GM18505 (cell line): Measurements from ENCODE around the gene RAB30.

Source experiments
- ATAC-seq: cut with Tn5 transposase; IDR thresholded peaks from one replicate; pipeline ENCODE4 v1.9.1; 2021; ENCODE audit not compliant: unreplicated experiment
- POLR2A ChIP-seq: IDR thresholded peaks from 4 replicates; pipeline ENCODE4 v1.6.1; 2011; ENCODE audit warnings: borderline replicate concordance; ENCODE audit not compliant: insufficient read depth, insufficient read length; ENCODE audit errors: extremely low read depth

Gene RAB30

DNA sequence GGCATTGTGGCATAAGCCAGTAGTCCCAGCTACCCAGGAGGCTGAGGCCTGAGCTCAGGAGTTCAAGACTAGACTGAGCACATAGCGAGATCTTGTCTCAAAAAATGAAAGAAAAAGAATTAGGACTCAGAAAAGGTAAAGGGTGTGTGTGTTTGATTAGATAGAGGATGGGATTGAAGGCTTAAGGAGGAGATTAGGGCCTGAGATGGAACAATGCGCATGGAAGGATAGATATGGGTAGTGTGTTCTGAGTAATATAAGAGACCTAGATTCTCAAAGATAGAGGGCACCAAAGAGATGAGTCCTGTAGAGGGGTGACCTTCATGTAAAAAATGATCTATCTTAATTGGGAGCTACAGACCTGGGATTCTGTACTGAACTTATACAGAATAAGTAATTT lies 17.3 kb upstream of the RAB30 start:
- TF ChIP-seq POLR2A = no peak
- ATAC-seq = no peak

DNA sequence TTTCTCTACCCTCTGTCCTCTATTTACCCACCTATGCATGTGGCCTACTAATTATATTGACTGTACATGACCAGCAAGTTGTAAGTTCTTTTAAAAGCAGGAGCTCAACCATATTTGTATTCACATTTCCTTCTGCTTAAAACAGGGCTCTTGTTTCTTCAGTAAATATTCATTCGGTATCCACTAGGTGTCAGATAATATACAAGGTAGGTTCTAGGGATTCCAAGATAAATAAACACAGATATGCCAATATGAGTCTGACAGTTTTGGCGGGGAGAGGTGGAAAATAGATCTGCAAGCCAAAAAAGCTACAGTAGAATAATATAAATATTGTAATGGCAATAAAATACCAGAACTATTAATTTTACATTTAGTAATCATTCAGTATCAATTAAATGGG lies 15.3 kb upstream of the RAB30 start:
- no peak for ATAC-seq

DNA sequence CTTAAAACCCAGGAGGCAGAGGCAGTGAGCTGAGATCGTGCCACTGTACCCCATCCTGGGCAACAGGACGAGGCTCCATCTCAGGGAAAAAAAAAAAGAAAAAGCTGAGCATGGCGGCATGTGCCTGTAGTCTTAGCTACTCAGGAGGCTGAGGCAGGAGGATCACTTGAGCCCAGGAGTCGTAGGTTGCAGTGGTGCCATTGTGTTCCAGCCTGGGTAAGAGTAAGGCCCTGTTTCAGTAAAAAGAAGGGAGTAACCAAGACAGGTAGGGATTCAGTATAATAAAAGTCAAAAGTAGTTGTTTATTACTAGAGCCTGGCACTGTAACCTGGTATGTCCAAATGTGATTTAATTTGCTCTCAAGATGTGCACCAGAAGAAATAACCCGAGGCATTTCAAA lies 8.1 kb upstream of the RAB30 start:
- TF ChIP-seq POLR2A = no peak
- no peak for ATAC-seq

More for the DNA sequence above, 15.3 kb upstream of the RAB30 start:
- TF ChIP-seq POLR2A = no peak

DNA sequence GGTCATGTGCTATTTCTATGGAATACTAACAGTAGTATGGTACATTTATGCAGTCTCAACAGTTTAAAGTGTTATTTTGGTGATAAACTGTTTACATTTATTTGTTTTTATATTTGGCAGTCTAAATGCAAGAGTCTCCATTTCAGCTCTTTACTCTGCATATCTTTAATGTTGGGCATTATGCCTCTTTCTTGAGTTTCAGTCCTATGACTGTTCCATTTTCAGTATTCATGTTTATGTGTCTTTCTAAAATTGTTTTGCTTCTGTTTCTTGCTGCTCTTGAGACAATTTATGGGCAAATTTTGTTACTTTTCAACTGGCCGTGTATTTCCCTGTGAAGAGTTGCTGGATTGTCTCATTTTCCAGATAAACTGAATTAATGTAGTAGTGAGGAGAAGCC lies 6.6 kb upstream of the RAB30 start:
- no peak for ATAC-seq
- TF ChIP-seq POLR2A = no peak

DNA sequence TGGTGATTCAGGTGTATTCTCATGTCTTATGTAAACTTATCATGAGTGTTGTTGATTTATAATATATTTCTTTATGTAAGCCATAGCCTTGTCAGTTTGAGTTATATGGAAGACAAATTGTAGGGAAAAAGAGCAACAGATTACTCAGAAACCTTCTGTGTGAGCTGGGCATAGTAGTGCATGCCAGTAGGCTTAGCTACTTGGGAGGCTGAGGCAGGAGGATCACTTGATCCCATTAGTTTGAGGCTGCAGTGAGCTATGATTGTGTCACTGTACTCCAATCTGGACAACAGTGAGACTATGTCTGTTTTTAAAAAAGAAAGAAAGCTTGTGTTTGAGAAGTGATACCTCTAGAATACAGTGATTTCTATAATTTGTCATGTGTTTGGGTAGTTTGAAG lies 2.2 kb upstream of the RAB30 start:
- ATAC-seq = no peak
- no peak for TF ChIP-seq POLR2A

DNA sequence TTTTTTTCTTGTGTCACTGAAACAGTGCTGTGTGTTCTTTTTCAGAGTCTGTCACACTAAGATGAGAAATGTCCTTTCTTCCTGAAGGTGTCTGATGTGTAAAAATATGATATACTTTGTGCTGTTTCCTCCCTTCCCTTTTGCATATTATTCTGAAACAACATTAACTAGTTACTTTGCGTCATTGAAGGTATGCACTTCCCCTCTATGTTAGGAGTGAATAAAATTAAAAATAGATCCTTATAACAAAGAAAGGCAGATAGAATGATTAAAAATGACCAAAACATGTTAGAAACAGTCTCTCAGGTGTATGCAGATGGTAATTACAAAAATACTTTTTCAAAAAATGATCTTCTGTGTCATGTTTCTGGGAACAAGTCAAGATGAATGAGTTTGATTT lies 1.6 kb upstream of the RAB30 start:
- no peak for ATAC-seq

DNA sequence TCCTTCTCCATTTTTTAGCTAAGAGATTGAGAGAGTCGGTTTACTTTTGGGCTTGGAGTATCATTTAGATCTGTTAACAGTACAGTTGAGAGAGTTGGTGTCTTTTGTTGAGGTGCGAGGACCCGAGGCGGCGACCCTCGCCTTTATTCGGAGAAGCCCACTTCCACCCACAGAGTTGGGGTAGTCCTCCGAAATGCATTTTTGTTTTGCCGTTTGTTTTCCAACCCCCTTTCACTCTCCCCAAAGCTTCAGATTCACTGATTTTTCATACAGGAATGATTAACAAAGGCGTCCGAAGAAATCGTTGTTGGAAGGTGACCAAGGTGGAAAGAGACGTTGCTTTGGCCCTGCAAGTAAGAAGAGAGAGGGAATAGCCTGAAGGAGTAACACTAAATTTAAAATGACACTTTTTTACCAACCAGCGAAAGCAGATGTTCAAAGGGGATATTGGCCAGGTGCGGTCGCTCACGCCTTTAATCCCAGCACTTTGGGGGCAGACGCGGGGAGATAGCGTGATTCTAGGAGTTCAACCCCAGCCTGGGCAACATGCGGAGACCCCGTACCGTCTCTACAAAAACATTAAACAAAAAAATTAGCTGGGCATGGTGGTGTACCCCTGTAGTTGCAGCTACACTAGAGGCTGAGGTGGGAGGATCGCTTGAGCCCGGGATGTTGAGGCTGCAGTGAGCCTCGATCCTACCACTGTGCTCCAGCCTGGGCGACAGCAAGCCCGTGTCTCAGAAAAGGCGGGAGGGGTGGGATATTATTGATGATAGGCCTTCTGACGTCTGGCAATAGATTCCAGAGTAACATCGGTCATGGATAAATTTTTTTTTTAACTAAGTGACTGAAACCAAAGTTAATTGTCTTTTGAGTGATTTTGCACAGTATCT lies 899 bp upstream of the RAB30 start:
- TF ChIP-seq POLR2A = peak; percentile 39
- ATAC-seq = no peak

More for the DNA sequence above, 1.6 kb upstream of the RAB30 start:
- peak; percentile 35 for TF ChIP-seq POLR2A

DNA sequence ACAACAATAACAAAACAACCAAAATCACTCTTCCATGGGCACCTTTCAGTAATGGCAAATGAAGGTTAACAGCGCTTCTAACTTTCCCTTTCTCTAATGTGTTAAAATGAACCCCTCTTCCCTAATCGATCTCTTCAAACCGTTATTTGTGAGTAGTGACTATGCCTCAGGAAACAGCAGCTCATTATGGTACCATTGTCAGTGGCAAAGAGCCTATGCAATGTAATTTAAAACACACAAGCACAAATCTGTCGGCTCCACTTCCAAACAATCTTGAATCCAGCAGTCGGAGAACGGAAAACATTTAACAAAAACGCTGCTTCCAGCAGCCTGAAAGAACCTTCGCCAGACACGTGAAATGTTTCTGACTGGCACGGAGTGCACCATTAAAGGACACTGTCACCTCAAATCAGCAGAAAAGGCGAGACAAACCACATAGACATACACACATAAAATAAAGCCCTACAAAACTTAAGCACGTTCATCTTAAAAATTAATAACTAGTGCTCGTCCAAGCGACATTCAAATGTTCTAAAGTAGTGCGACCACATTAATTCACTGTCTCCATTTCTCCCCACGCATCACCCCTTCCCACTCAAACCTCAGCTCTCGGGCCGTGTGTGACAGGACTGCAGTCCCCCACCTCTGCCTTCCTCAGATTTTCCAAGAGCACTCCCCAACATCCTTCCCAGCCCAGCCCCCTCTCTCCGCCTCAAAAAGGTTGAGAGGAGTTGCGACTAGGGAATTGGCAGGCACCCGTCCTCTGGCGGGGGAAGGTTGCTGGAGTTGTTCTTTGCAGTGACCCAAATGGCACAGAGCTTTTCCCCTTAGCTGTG lies 748 bp downstream of the RAB30 start:
- no peak for TF ChIP-seq POLR2A
- ATAC-seq = no peak

DNA sequence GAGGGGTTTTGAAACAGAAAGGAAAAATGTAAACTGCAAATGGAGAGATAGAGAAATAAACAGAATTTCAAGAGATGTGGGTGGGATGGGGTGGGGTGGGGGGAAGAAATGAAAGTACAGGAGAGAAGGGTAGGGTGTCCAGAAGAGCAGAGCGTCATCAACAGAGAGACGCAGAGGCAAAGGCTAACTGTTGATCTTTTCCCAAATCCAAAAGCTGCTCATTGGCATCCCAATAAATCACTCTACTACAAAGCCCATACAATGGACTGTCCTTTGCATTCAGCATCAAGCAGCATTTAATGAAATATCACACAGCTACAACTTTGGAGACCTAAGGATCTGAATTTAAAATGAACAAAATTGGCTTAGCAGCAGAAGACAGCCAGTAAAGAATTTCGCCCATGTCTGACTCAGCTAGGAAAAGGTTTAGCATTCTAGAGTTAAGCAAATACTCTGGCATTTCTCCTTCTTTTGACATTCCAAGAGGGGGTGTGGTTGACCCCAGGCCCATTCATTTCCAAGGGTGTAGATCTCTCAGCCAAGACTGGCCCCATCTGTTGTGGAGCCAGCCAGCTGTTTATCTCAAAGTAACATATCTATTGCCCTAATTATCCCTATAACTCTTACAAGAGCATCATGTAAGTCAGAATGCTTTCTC lies 1.5 kb downstream of the RAB30 start:
- ATAC-seq = no peak
- TF ChIP-seq POLR2A = no peak

DNA sequence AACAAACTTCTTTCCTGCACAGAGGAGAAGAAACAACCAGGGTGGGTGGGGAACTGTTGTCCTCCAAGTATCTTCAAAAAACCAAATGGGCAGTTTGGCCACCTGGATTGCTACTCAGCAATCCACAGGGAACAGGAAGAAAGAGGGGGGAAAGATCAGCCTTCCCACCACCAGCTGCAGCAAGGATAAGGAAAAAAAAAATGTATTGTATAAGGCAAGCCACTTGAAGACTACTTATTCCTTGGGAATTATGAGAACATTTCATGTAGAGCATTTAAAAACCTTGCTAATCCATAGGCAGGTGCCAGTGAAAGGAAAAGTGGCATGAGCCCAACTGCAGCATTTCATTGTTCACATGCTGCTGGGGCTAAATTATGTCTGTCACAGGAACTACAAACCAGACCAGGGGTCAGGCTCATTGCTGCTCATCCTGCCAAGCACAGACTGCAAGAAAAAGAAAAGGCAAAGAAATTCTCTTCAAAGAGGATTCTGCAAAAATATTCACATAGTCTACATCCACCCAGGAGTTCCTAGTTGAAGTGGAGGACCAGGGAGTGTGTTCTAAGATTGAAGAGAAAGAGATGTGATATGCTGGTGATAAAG lies 2.2 kb downstream of the RAB30 start:
- TF ChIP-seq POLR2A = no peak
- no peak for ATAC-seq

DNA sequence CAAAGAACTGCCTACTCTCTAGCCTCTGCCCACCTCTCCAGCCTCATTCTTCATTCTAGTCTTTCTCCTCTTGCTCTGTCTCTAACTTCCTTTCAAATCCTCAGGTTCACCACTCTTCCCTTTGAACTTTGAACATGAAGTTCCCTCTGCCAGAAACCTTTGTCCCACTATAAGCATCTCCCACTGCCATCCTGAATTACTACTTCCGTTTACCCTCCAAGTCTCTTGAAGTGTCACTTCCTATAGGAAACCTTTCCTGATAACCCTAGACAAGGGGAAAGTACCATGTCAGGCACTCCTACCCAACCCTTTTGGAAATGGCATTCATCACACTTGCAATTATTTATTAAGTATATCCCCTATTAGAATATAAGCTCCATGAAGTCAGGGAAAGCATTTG lies 3.1 kb downstream of the RAB30 start:
- ATAC-seq = no peak
- no peak for TF ChIP-seq POLR2A

DNA sequence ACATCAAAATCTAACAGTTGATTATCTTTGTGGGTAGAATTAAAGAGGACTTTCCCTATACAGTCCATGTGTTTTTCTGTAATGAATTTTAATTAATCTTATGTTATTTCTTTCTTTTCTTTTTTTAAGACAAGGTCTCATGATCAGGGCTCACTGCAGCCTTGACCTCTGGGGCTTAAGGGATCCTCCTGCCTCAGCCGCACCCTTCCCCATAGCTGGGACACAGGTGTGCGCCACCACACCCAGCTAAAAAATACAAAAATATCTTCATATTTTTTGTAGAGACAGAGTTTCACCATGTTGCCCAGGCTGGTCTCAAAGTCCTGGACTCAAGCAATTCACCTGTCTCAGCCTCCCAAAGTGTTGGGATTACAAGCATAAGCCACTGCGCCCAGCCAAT lies 7.7 kb downstream of the RAB30 start:
- TF ChIP-seq POLR2A = no peak
- ATAC-seq = no peak
